Effector memory CD4-positive, alpha-beta T cell (primary cell): ENCODE measurements around the gene MRM2.

Source experiments
- DNase-seq, 3 donors: peaks; one replicate each; pipeline ENCODE4 v3.0.0-alpha.2; 2020
- H3K27ac ChIP-seq: 2 replicates; pipeline ENCODE4 v1.7.0; 2013; ENCODE audit warnings: mild to moderate bottlenecking, low read length, moderate library complexity; ENCODE audit not compliant: insufficient read depth, poor library complexity, severe bottlenecking
- H3K27me3 ChIP-seq: replicated peaks from 2 replicates; pipeline ENCODE4 v1.7.0; 2013; ENCODE audit warnings: mild to moderate bottlenecking, low read length; ENCODE audit not compliant: insufficient read depth, control insufficient read depth, poor library complexity, severe bottlenecking
- H3K36me3 ChIP-seq: 2 replicates; pipeline ENCODE4 v1.7.0; 2013; ENCODE audit warnings: mild to moderate bottlenecking, low read length, moderate library complexity; ENCODE audit not compliant: control insufficient read depth, insufficient read depth
- H3K4me1 ChIP-seq: 2 replicates; pipeline ENCODE4 v1.7.0; 2013; ENCODE audit warnings: low read length, mild to moderate bottlenecking; ENCODE audit not compliant: control insufficient read depth, insufficient read depth, poor library complexity, severe bottlenecking
- H3K4me3 ChIP-seq: 2 replicates; pipeline ENCODE4 v1.7.0; 2013; ENCODE audit warnings: low read length, low read depth, mild to moderate bottlenecking; ENCODE audit not compliant: insufficient read depth, poor library complexity, severe bottlenecking
- H3K9me3 ChIP-seq: 2 replicates; pipeline ENCODE4 v1.7.0; 2013; ENCODE audit warnings: mild to moderate bottlenecking, low read length, moderate library complexity; ENCODE audit not compliant: control insufficient read depth
- total RNA-seq, 3 donors: gene quantifications; one replicate each; lab custom pipeline; 2026; lab: John Stamatoyannopoulos, UW

MRM2 gene
- 0 to 0.17 (median 0.09) reads per million in 3 donors for total RNA-seq

- peak; percentile 36 to 56 (median 37) for DNase-seq
- Histone ChIP-seq H3K9me3 (no peaks in the 10 kb centered on the region), H3K4me1 (peaks cover 3% of the 10 kb centered on the region), H3K36me3 (peaks cover 8% of the 10 kb centered on the region), H3K27ac (peak within 1 kb of the TSS; percentile 67), H3K27me3 (no peaks in the 10 kb centered on the region), H3K4me3 (peak within 1 kb of the TSS; percentile 93)
These were observed at the start of gene MRM2, which contains the start of gene NUDT1 for GRCh38 chr7:2241580-2242540. Gene MRM2 (minus strand): TSS chr7:2242205. CDS start chr7:2242169, 36 bp downstream. Gene NUDT1 (plus strand): TSS chr7:2242226. CDS start chr7:2244575, 2,349 bp downstream.

- no peak for DNase-seq
- Histone ChIP-seq H3K36me3 (no peaks in the 10 kb centered on the region), H3K27me3 (no peaks in the 10 kb centered on the region), H3K9me3 (no peaks in the 10 kb centered on the region), H3K4me3 (no peak overlapping the region), H3K4me1 (no peaks in the 10 kb centered on the region), H3K27ac (no peak overlapping the region)
These were observed 48.9 kb upstream of the MRM2 start for GRCh38 chr7:2290877-2291276.

GRCh38 chr7:2289621-2290020, 47.6 kb upstream of the MRM2 start:
- H3K4me3 ChIP-seq: no peak overlapping the region
- H3K4me1 ChIP-seq: no peaks in the 10 kb centered on the region
- H3K27ac ChIP-seq: no peak overlapping the region
- H3K9me3 ChIP-seq: no peaks in the 10 kb centered on the region
- DNase-seq: no peak
- no peaks in the 10 kb centered on the region for H3K27me3 ChIP-seq
- no peaks in the 10 kb centered on the region for H3K36me3 ChIP-seq

GRCh38 chr7:2289111-2289586, 47.1 kb upstream of the MRM2 start:
- Histone ChIP-seq H3K4me1 (no peaks in the 10 kb centered on the region), H3K9me3 (no peaks in the 10 kb centered on the region), H3K27me3 (no peaks in the 10 kb centered on the region), H3K4me3 (no peak overlapping the region), H3K36me3 (no peaks in the 10 kb centered on the region), H3K27ac (no peak overlapping the region)
- DNase-seq: no peak

- DNase-seq: no peak
- H3K36me3 ChIP-seq: no peaks in the 10 kb centered on the region
- H3K9me3 ChIP-seq: no peaks in the 10 kb centered on the region
- H3K27ac ChIP-seq: no peak overlapping the region
- no peaks in the 10 kb centered on the region for H3K27me3 ChIP-seq
- no peaks in the 10 kb centered on the region for H3K4me1 ChIP-seq
- no peak overlapping the region for H3K4me3 ChIP-seq
These were observed 46.5 kb upstream of the MRM2 start for GRCh38 chr7:2288503-2288902.

GRCh38 chr7:2287745-2288144, 45.7 kb upstream of the MRM2 start:
- no peaks in the 10 kb centered on the region for H3K4me1 ChIP-seq
- no peaks in the 10 kb centered on the region for H3K36me3 ChIP-seq
- no peaks in the 10 kb centered on the region for H3K9me3 ChIP-seq
- no peak overlapping the region for H3K4me3 ChIP-seq
- no peak for DNase-seq
- no peak overlapping the region for H3K27ac ChIP-seq
- no peaks in the 10 kb centered on the region for H3K27me3 ChIP-seq

GRCh38 chr7:2283074-2283473, 41.1 kb upstream of the MRM2 start:
- DNase-seq: no peak
- Histone ChIP-seq H3K4me1 (no peaks in the 10 kb centered on the region), H3K27me3 (no peaks in the 10 kb centered on the region), H3K9me3 (no peaks in the 10 kb centered on the region), H3K27ac (no peak overlapping the region), H3K36me3 (no peaks in the 10 kb centered on the region), H3K4me3 (no peak overlapping the region)

- Histone ChIP-seq H3K9me3 (no peaks in the 10 kb centered on the region), H3K27me3 (no peaks in the 10 kb centered on the region), H3K36me3 (no peaks in the 10 kb centered on the region), H3K27ac (no peak overlapping the region), H3K4me1 (no peaks in the 10 kb centered on the region), H3K4me3 (no peak overlapping the region)
- DNase-seq: no peak
These were observed 40.3 kb upstream of the MRM2 start for GRCh38 chr7:2282185-2282751.

- Histone ChIP-seq H3K4me3 (no peak overlapping the region), H3K9me3 (no peaks in the 10 kb centered on the region), H3K36me3 (no peaks in the 10 kb centered on the region), H3K27ac (no peak overlapping the region), H3K4me1 (no peaks in the 10 kb centered on the region), H3K27me3 (no peaks in the 10 kb centered on the region)
- DNase-seq: no peak
These were observed 39.5 kb upstream of the MRM2 start for GRCh38 chr7:2281541-2281940.

- DNase-seq: no peak
- Histone ChIP-seq H3K27me3 (no peaks in the 10 kb centered on the region), H3K27ac (no peak overlapping the region), H3K4me3 (no peak overlapping the region), H3K36me3 (no peaks in the 10 kb centered on the region), H3K4me1 (no peaks in the 10 kb centered on the region), H3K9me3 (no peaks in the 10 kb centered on the region)
These were observed 38.4 kb upstream of the MRM2 start for GRCh38 chr7:2280424-2280823.
